HG03442 (cell line): Measurements from ENCODE around the gene PTAR1.

Experiments
- ATAC-seq: cut with Tn5 transposase; IDR thresholded peaks from one replicate; pipeline ENCODE4 v1.9.1; 2021; ENCODE audit warnings: mild to moderate bottlenecking, moderate library complexity; ENCODE audit not compliant: unreplicated experiment

Gene PTAR1

GRCh38 chr9:69753830-69754229, 6.0 kb downstream of the PTAR1 start:
- no peak for ATAC-seq

GRCh38 chr9:69750085-69750484, 9.7 kb downstream of the PTAR1 start:
- ATAC-seq = no peak

- ATAC-seq = no peak
These were observed 11.5 kb downstream of the PTAR1 start for GRCh38 chr9:69748304-69748703.

- ATAC-seq = no peak
These were observed 12.8 kb downstream of the PTAR1 start for GRCh38 chr9:69746859-69747560.

GRCh38 chr9:69745716-69746437, 13.9 kb downstream of the PTAR1 start:
- ATAC-seq = no peak

- ATAC-seq = no peak
These were observed 15.0 kb downstream of the PTAR1 start for GRCh38 chr9:69744688-69745380.

- peak; percentile 46 for ATAC-seq
These were observed 15.9 kb downstream of the PTAR1 start for GRCh38 chr9:69743930-69744329.

GRCh38 chr9:69740872-69741505, 18.8 kb downstream of the PTAR1 start:
- no peak for ATAC-seq

GRCh38 chr9:69731348-69731747, 28.5 kb downstream of the PTAR1 start:
- ATAC-seq = no peak

GRCh38 chr9:69719983-69720382, 39.8 kb downstream of the PTAR1 start:
- no peak for ATAC-seq

- ATAC-seq = no peak
These were observed 40.4 kb downstream of the PTAR1 start for GRCh38 chr9:69719367-69719766.

- no peak for ATAC-seq
These were observed 41.6 kb downstream of the PTAR1 start for GRCh38 chr9:69718218-69718617.

- ATAC-seq = no peak
These were observed 44.0 kb downstream of the PTAR1 start for GRCh38 chr9:69715825-69716224.

GRCh38 chr9:69715096-69715495, 44.7 kb downstream of the PTAR1 start:
- no peak for ATAC-seq

- ATAC-seq = no peak
These were observed 62.3 kb downstream of the PTAR1 start for GRCh38 chr9:69697475-69697874.

GRCh38 chr9:69696802-69697201, 63.0 kb downstream of the PTAR1 start:
- ATAC-seq = no peak

GRCh38 chr9:69689991-69690538, 69.7 kb downstream of the PTAR1 start:
- ATAC-seq = no peak

GRCh38 chr9:69683927-69684326, 75.9 kb downstream of the PTAR1 start:
- no peak for ATAC-seq

- no peak for ATAC-seq
These were observed 80.8 kb downstream of the PTAR1 start for GRCh38 chr9:69678843-69679538.

- ATAC-seq = no peak
These were observed 81.9 kb downstream of the PTAR1 start for GRCh38 chr9:69677931-69678330.

GRCh38 chr9:69675563-69675962, 84.2 kb downstream of the PTAR1 start:
- no peak for ATAC-seq
